Natural killer cell (primary cell): ENCODE measurements around the gene POMP. TPM values are rescaled to one million over a fixed set of nuclear protein-coding genes. Genes with fewer than 3 reads are reported as not detected.

Source experiments
- ATAC-seq, 3 donors: fragments of 150-1000 bp in 2 of 3; fragments of 200-7000 bp in 1 of 3; cut with Tn5 transposase; 1 replicate in 1 of 3; 2 replicates in 2 of 3; pipeline ENCODE4 v1.10.0; 2021; ENCODE audit warnings: mild to moderate bottlenecking in 2 of 3, moderate library complexity in 2 of 3
- DNase-seq, 2 donors: peaks; one replicate each; pipeline versions ENCODE4 v3.0.0 to v3.0.0-alpha.2; 2013 to 2021; ENCODE audit warnings: mixed read lengths in 1 of 2
- H3K27ac ChIP-seq: one replicate; pipeline ENCODE4 v1.5.1; 2013; ENCODE audit warnings: mild to moderate bottlenecking, low read length
- H3K27me3 ChIP-seq: one replicate; pipeline ENCODE4 v1.6.1; 2013; ENCODE audit warnings: low read length; ENCODE audit not compliant: control insufficient read depth, insufficient read depth
- H3K36me3 ChIP-seq: one replicate; pipeline ENCODE4 v1.6.1; 2013; ENCODE audit warnings: low read length; ENCODE audit not compliant: control insufficient read depth, insufficient read depth
- H3K4me1 ChIP-seq: one replicate; pipeline ENCODE4 v1.6.1; 2013; ENCODE audit warnings: low read length; ENCODE audit not compliant: control insufficient read depth, insufficient read depth
- H3K4me3 ChIP-seq: one replicate; pipeline ENCODE4 v1.5.1; 2013; ENCODE audit warnings: low read length
- H3K9me3 ChIP-seq: one replicate; pipeline ENCODE4 v1.6.1; 2013; ENCODE audit warnings: low read length; ENCODE audit not compliant: control insufficient read depth, insufficient read depth
- H3K27ac Mint-ChIP-seq, 2 donors: one replicate each; pipeline ENCODE4 v1.8.0; 2022; ENCODE audit warnings: mild to moderate bottlenecking in 2 of 2, mixed read lengths in 2 of 2, moderate library complexity in 1 of 2
- H3K27me3 Mint-ChIP-seq, 2 donors: one replicate each; pipeline ENCODE4 v1.8.0; 2022; ENCODE audit warnings: low read depth in 2 of 2, mixed read lengths in 2 of 2
- H3K36me3 Mint-ChIP-seq: one replicate; pipeline ENCODE4 v1.8.0; 2022; ENCODE audit warnings: mixed read lengths
- H3K4me1 Mint-ChIP-seq, 2 donors: one replicate each; pipeline ENCODE4 v1.8.0; 2022; ENCODE audit warnings: mixed read lengths in 2 of 2
- H3K4me3 Mint-ChIP-seq: one replicate; pipeline ENCODE4 v1.8.0; 2022; ENCODE audit warnings: mild to moderate bottlenecking, moderate library complexity, mixed read lengths
- H3K9me3 Mint-ChIP-seq, 2 donors: one replicate each; pipeline ENCODE4 v1.8.0; 2022; ENCODE audit warnings: mixed read lengths in 2 of 2
- CTCF ChIP-seq: fragments of 200-600 bp; IDR thresholded peaks from one replicate; pipeline ENCODE4 v1.8.0; 2022; ENCODE audit warnings: antibody characterized with exemption
- WGBS: methylation state at CpG from one replicate; pipeline ENCODE4 v1.1.7; 2013; ENCODE audit warnings: missing lambda C conversion rate; ENCODE audit not compliant: insufficient coverage; 5-methylcytosine and 5-hydroxymethylcytosine counted together
- intact Hi-C: fragments of 100-400 bp; cut with micrococcal nuclease; formaldehyde crosslinking; loops from one replicate; pipeline ENCODE4 v1.14.2; 2022
- total RNA-seq, 4 donors: library from RNA; stranded (reverse); fragments of 120-200 nt in 1 of 4; gene quantifications; one replicate each; pipeline versions ENCODE4 v1.2.3 to v1.2.4, GENCODE V29; 2013 to 2022

Gene POMP
- total RNA-seq, 3 donors from 2014 or later (not counting 1 experiment from before 2014, with no cell fraction given) = 33.0 to 42.2 (median 36.0) TPM

- H3K4me3 Mint-ChIP-seq = no peak overlapping the region
- WGBS = 87% methylated on average over 30 of the region's 31 CpGs
- Histone ChIP-seq H3K27ac (no peak overlapping the region), H3K4me1 (no peaks in the 10 kb centered on the region), H3K36me3 (no peaks in the 10 kb centered on the region), H3K9me3 (no peaks in the 10 kb centered on the region), H3K4me3 (no peak overlapping the region), H3K27me3 (no peaks in the 10 kb centered on the region)
- TF ChIP-seq CTCF = no peak
- intact Hi-C loops = no loop called here
- H3K4me1 Mint-ChIP-seq = peaks cover 0 to 5% of the 10 kb centered on the region in 2 donors
- no peak for ATAC-seq
- H3K36me3 Mint-ChIP-seq = no peaks in the 10 kb centered on the region
- peaks cover 0 to 8% of the 10 kb centered on the region in 2 donors for H3K27me3 Mint-ChIP-seq
- no peaks in the 10 kb centered on the region for H3K9me3 Mint-ChIP-seq
- H3K27ac Mint-ChIP-seq = no peak overlapping the region
- DNase-seq = no peak
Observed at GRCh38 chr13:28618230-28618994, 40.5 kb upstream of the POMP start.

- Histone ChIP-seq H3K4me1 (peaks cover 5% of the 10 kb centered on the region), H3K36me3 (no peaks in the 10 kb centered on the region), H3K27ac (no peak overlapping the region), H3K4me3 (no peak overlapping the region), H3K9me3 (no peaks in the 10 kb centered on the region), H3K27me3 (no peaks in the 10 kb centered on the region)
- H3K9me3 Mint-ChIP-seq = no peaks in the 10 kb centered on the region
- no peak for ATAC-seq
- no peaks in the 10 kb centered on the region for H3K36me3 Mint-ChIP-seq
- no peak overlapping the region for H3K4me3 Mint-ChIP-seq
- no peak for TF ChIP-seq CTCF
- no peak overlapping the region for H3K27ac Mint-ChIP-seq
- WGBS = 90% methylated on average over 8 of the region's 8 CpGs
- intact Hi-C loops = no loop called here
- peaks cover 0 to 6% of the 10 kb centered on the region in 2 donors for H3K27me3 Mint-ChIP-seq
- no peak for DNase-seq
- H3K4me1 Mint-ChIP-seq = peaks cover 0 to 11% of the 10 kb centered on the region in 2 donors
Observed at GRCh38 chr13:28620011-28620830, 38.7 kb upstream of the POMP start.

GRCh38 chr13:28621449-28621848 is 37.5 kb upstream of the POMP start:
- DNase-seq = no peak
- no peaks in the 10 kb centered on the region for H3K9me3 ChIP-seq
- Mint-ChIP-seq H3K4me3 (no peak overlapping the region), H3K9me3 (no peaks in the 10 kb centered on the region), H3K36me3 (no peaks in the 10 kb centered on the region), H3K27me3 (peaks cover 0 to 6% of the 10 kb centered on the region in 2 donors), H3K27ac (no peak overlapping the region), H3K4me1 (peaks cover 0 to 11% of the 10 kb centered on the region in 2 donors)
- no peak for TF ChIP-seq CTCF
- intact Hi-C loops = no loop called here
- H3K27me3 ChIP-seq = no peaks in the 10 kb centered on the region
- peaks cover 5% of the 10 kb centered on the region for H3K4me1 ChIP-seq
- no peaks in the 10 kb centered on the region for H3K36me3 ChIP-seq
- ATAC-seq = no peak
- no peak overlapping the region for H3K27ac ChIP-seq
- H3K4me3 ChIP-seq = no peak overlapping the region
- 63% methylated on average over 1 of the region's 5 CpGs for WGBS
